ENCODE measurements around the gene MYH3. TPM values are rescaled to one million over a fixed set of nuclear protein-coding genes. Genes with fewer than 3 reads are reported as not detected.

The MYH3 gene
- total and polyA plus RNA-seq, 8 donors, result 0.45 to 8.3 (median 3.2) TPM

DNA sequence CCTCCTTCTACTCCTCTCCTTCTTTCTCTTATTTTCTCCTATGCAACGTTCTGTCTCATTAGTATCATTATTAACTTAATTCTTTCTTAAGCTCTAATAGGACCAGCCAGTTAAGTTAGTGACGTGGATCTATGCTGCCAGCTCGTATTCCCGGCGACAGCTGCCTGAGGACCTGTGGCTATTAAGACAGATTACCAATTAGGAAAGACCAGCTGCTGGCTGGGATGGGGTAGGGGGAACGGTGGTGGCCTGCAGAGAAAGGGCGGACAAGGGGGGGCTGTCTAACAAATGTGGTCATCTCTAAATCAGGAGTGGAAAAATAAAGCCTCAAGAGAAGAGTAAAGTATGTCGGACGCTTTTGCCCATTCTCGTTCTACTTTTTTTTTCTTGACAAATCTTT is 770 bp upstream of the MYH3 start:
- DNase-seq, result no peak
- TF ChIP-seq POLR2AphosphoS5 (IDR thresholded peaks at IDR 0.05), result no peak
- no peak for TF ChIP-seq EP300 (IDR thresholded peaks at IDR 0.05)
- TF ChIP-seq, protein P1, sequence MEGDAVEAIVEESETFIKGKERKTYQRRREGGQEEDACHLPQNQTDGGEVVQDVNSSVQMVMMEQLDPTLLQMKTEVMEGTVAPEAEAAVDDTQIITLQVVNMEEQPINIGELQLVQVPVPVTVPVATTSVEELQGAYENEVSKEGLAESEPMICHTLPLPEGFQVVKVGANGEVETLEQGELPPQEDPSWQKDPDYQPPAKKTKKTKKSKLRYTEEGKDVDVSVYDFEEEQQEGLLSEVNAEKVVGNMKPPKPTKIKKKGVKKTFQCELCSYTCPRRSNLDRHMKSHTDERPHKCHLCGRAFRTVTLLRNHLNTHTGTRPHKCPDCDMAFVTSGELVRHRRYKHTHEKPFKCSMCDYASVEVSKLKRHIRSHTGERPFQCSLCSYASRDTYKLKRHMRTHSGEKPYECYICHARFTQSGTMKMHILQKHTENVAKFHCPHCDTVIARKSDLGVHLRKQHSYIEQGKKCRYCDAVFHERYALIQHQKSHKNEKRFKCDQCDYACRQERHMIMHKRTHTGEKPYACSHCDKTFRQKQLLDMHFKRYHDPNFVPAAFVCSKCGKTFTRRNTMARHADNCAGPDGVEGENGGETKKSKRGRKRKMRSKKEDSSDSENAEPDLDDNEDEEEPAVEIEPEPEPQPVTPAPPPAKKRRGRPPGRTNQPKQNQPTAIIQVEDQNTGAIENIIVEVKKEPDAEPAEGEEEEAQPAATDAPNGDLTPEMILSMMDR (IDR thresholded peaks at IDR 0.05), result no peak
- no peak for TF ChIP-seq POLR2A (IDR thresholded peaks at IDR 0.05)
- 75 to 87% (median 85%) methylated on average over 10 of the region's 10 CpGs for WGBS, 5 donors
- H3K27ac ChIP-seq, result no peak overlapping the region
- no peak overlapping the region for H3K4me3 ChIP-seq
- no peaks in the 10 kb centered on the region for H3K27me3 ChIP-seq
- H3K4me1 ChIP-seq, result no peaks in the 10 kb centered on the region
- peaks cover 0 to 19% (median 10%) of the 10 kb centered on the region in 4 donors for H3K36me3 ChIP-seq
- no peaks in the 10 kb centered on the region for H3K9me3 ChIP-seq
- intact Hi-C loops (cut with DNase I; ENCODE audit: low total_unique reads), result no loop called here

GRCh38 chr17:10653987-10654386 is 3.1 kb downstream of the MYH3 start:
- no peaks in the 10 kb centered on the region for H3K9me3 ChIP-seq
- H3K4me3 ChIP-seq, result no peak overlapping the region
- intact Hi-C loops (cut with DNase I; ENCODE audit: low total_unique reads), result no loop called here
- TF ChIP-seq POLR2A (IDR thresholded peaks at IDR 0.05), result no peak
- no peak for TF ChIP-seq POLR2AphosphoS5 (IDR thresholded peaks at IDR 0.05)
- TF ChIP-seq, protein P1 (IDR thresholded peaks at IDR 0.05), result no peak
- no peak for TF ChIP-seq EP300 (IDR thresholded peaks at IDR 0.05)
- no peaks in the 10 kb centered on the region for H3K4me1 ChIP-seq
- no peaks in the 10 kb centered on the region for H3K27me3 ChIP-seq
- peaks cover 0 to 12% (median 6%) of the 10 kb centered on the region in 4 donors for H3K36me3 ChIP-seq
- DNase-seq, result no peak
- H3K27ac ChIP-seq, result no peak overlapping the region
- WGBS, 5 donors, result 76 to 80% (median 78%) methylated on average over 5 of the region's 5 CpGs

DNA sequence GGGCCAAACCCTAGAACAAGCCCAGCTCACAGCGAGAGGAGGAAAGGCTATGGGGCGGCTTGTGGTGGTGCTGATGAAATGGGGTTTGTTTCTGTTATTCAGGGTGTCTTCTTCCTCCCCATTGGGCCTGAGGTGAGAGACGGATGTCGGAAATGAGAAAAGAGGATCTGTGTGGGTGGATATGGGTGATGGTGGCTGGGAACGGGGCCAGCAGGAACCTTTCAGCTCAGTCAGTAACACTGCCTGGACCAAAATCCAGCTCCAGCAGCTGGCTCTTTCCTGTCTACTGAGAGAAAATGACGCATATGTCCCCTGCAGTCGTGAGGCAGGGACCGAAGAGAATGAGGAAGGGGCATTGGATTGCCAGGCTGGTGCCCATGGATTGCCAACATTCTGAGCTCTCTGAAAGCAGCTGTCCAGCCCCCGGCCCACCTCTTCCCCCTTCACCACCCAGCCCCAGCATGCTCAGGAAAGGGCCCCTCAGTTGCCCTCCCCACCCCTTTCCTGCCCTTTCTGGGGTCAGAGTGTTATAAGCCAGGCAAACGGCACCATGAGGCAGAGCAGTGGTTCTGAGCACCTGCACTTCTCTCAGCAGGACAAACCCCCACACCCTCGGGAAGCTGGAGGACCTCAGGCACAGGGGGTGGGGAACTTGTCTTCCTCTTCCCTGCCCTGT is 4.0 kb downstream of the MYH3 start:
- 56 to 72% (median 72%) methylated on average over 10 to 11 of the region's 11 CpGs for WGBS, 5 donors
- no peak overlapping the region for H3K27ac ChIP-seq
- H3K9me3 ChIP-seq, result no peaks in the 10 kb centered on the region
- TF ChIP-seq, protein P1 (IDR thresholded peaks at IDR 0.05), result no peak
- no peak for TF ChIP-seq POLR2AphosphoS5 (IDR thresholded peaks at IDR 0.05)
- TF ChIP-seq EP300 (IDR thresholded peaks at IDR 0.05), result no peak
- no peak for TF ChIP-seq POLR2A (IDR thresholded peaks at IDR 0.05)
- no peak for DNase-seq
- intact Hi-C loops (cut with DNase I; ENCODE audit: low total_unique reads), result no loop called here
- H3K4me1 ChIP-seq, result no peaks in the 10 kb centered on the region
- peaks cover 0 to 11% (median 3%) of the 10 kb centered on the region in 4 donors for H3K36me3 ChIP-seq
- H3K4me3 ChIP-seq, result no peak overlapping the region
- no peaks in the 10 kb centered on the region for H3K27me3 ChIP-seq

GRCh38 chr17:10651927-10652326 is 5.2 kb downstream of the MYH3 start:
- no peaks in the 10 kb centered on the region for H3K4me1 ChIP-seq
- intact Hi-C loops (cut with DNase I; ENCODE audit: low total_unique reads), result no loop called here
- H3K36me3 ChIP-seq, result peaks cover 0 to 11% (median 3%) of the 10 kb centered on the region in 4 donors
- no peak overlapping the region for H3K27ac ChIP-seq
- H3K4me3 ChIP-seq, result no peak overlapping the region
- WGBS, 5 donors, result 69 to 85% (median 82%) methylated on average over 9 of the region's 9 CpGs
- DNase-seq, result no peak
- H3K9me3 ChIP-seq, result no peaks in the 10 kb centered on the region
- no peaks in the 10 kb centered on the region for H3K27me3 ChIP-seq
- TF ChIP-seq, protein P1 (IDR thresholded peaks at IDR 0.05), result no peak
- TF ChIP-seq POLR2AphosphoS5 (IDR thresholded peaks at IDR 0.05) (no peak), EP300 (IDR thresholded peaks at IDR 0.05) (no peak), POLR2A (IDR thresholded peaks at IDR 0.05) (no peak)
